Activated T-cell treated with anti-CD3 and anti-CD28 coated beads, Interleukin-2, amount 50 U/mL, for 24 hours (primary cell): ENCODE data around the gene PVR.
"Not testable (repeated sequence)": the region's sequence is repeated elsewhere in the genome, so short reads cannot be mapped to it uniquely, and the experiment has no call there.

Experiments used
- DNase-seq: peaks from one replicate; pipeline ENCODE4 v3.0.0-alpha.2; 2020
- H3K27ac Mint-ChIP-seq: 2 replicates; pipeline ENCODE4 v1.8.0; 2020; ENCODE audit warnings: mild to moderate bottlenecking, mixed read lengths
- H3K27me3 Mint-ChIP-seq: 2 replicates; pipeline ENCODE4 v1.8.0; 2020; ENCODE audit warnings: mixed read lengths
- H3K36me3 Mint-ChIP-seq: 2 replicates; pipeline ENCODE4 v1.8.0; 2020; ENCODE audit warnings: low read depth, mixed read lengths
- H3K4me1 Mint-ChIP-seq: 2 replicates; pipeline ENCODE4 v1.8.0; 2020; ENCODE audit warnings: low read depth, mixed read lengths
- H3K4me3 Mint-ChIP-seq: 2 replicates; pipeline ENCODE4 v1.8.0; 2020; ENCODE audit warnings: mild to moderate bottlenecking, moderate library complexity, mixed read lengths
- H3K9me3 Mint-ChIP-seq: 2 replicates; pipeline ENCODE4 v1.8.0; 2020; ENCODE audit warnings: mixed read lengths

Gene PVR

DNA sequence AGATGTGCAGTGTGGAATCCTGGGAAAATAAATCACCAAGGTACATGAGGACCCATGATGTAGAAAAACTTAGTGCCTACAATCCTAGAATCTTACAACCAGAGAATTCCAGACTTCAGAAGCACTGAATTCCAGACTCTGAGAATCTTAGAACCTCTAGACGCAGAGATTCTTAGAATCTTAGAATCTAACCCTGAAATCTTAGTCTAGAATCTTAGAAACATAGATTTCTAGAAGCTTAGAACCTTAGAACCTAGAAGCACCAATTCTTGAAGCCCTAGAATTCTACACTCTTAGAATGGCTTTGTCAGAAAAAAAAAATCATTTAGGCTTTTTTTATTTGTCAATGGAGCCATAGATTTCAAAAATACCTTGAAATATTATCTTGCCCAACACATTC, 61.3 kb downstream of the PVR start:
- H3K4me1 Mint-ChIP-seq = no peaks in the 10 kb centered on the region
- no peak overlapping the region for H3K4me3 Mint-ChIP-seq
- H3K9me3 Mint-ChIP-seq = no peaks in the 10 kb centered on the region
- no peak for DNase-seq
- H3K27me3 Mint-ChIP-seq = no peaks in the 10 kb centered on the region
- H3K27ac Mint-ChIP-seq = no peak overlapping the region
- no peaks in the 10 kb centered on the region for H3K36me3 Mint-ChIP-seq

DNA sequence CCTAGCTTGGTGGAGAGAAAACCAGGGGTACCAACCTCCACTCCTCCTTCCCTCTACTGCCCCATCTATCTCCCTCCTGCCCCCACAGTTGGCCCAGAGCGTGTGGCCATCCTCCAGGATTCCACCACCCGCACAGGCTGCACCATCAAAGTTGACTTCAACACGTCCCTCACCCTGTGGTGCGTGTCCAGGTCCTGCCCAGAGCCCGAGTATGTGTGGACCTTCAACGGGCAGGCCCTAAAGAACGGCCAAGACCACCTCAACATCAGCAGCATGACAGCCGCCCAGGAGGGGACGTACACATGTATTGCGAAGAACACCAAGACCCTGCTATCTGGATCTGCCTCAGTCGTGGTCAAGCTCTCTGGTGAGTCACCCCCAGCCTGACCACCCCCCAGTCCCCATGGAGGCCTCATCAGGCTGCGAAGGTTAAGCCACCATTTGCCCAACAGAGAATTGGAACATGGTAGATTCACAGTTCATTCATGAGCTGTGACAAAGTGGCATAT, 61.8 kb downstream of the PVR start:
- Mint-ChIP-seq H3K27me3 (no peaks in the 10 kb centered on the region), H3K36me3 (no peaks in the 10 kb centered on the region), H3K4me1 (no peaks in the 10 kb centered on the region), H3K4me3 (no peak overlapping the region), H3K9me3 (no peaks in the 10 kb centered on the region), H3K27ac (no peak overlapping the region)
- no peak for DNase-seq

DNA sequence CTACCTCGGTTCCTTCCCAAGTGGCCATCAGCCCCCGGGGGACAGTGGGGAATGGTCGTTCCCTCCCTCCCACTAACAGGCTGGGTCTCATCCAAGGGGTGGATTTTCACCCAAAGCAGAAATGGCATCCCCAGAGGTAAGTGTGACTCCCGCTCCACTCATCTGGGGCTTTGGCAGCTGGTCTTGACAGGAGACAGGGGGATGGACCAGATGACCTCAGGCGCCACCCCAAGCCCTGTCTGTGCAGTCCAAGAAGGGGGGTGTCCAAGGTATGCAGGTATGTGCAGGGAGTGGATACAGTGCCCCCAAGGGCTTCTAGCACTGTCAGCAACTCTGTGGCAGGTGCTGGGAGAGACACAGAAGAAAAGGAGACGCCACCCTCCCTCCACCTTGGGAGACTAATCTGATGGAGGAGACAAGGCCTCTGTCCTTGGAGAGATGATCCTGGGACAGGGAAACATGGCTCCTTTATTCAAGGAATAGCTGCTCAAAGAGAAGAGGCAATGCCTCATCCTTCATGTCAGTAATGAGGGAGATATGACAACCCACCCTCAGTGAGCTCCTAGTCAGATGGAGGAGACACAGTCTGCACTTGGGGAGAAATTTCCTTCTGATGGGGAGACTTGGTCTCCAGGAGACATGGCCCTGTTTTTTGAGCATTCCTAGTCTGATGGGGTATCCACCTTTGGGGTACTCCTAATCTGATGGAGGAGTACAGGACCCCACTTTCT, 63.0 kb downstream of the PVR start:
- no peak overlapping the region for H3K27ac Mint-ChIP-seq
- H3K36me3 Mint-ChIP-seq = no peaks in the 10 kb centered on the region
- H3K27me3 Mint-ChIP-seq = no peaks in the 10 kb centered on the region
- no peak overlapping the region for H3K4me3 Mint-ChIP-seq
- peaks cover 2% of the 10 kb centered on the region for H3K4me1 Mint-ChIP-seq
- no peaks in the 10 kb centered on the region for H3K9me3 Mint-ChIP-seq
- no peak for DNase-seq

DNA sequence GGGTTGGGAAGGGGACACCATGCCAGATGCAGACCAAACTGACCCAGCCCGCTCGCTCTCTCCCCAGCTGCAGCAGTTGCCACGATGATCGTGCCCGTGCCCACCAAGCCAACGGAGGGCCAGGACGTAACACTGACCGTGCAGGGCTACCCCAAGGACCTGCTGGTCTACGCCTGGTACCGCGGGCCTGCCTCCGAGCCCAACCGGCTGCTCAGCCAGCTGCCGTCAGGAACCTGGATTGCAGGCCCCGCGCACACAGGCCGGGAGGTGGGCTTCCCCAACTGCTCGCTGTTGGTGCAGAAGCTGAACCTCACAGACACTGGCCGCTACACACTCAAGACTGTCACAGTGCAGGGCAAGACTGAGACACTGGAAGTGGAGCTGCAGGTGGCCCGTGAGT, 64.1 kb downstream of the PVR start:
- H3K4me3 Mint-ChIP-seq = no peak overlapping the region
- DNase-seq = no peak
- no peaks in the 10 kb centered on the region for H3K27me3 Mint-ChIP-seq
- no peaks in the 10 kb centered on the region for H3K9me3 Mint-ChIP-seq
- peaks cover 2% of the 10 kb centered on the region for H3K4me1 Mint-ChIP-seq
- H3K36me3 Mint-ChIP-seq = no peaks in the 10 kb centered on the region
- no peak overlapping the region for H3K27ac Mint-ChIP-seq

DNA sequence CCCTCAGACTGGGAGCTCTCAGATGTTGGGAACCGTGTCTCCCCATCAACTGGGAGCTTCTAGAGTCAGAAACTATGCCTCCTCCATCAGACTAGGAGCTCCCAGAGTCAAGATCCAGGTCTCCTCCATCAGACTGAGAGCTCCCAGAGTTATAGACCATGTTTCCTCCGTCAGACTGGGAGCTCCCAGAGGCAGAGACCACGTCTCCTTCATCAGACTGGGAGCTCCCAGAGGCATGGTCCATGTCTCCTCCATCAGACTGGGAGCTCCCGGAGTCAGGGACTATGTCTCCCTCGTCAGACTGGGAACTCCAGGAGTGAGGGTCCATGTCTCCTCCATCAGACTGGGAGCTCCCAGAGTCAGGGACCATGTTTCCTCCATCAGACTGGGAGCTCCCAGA, 65.2 kb downstream of the PVR start:
- peaks cover 2% of the 10 kb centered on the region for H3K4me1 Mint-ChIP-seq
- no peak overlapping the region for H3K4me3 Mint-ChIP-seq
- H3K27me3 Mint-ChIP-seq = no peaks in the 10 kb centered on the region
- no peak for DNase-seq
- H3K27ac Mint-ChIP-seq = no peak overlapping the region
- no peaks in the 10 kb centered on the region for H3K9me3 Mint-ChIP-seq
- H3K36me3 Mint-ChIP-seq = no peaks in the 10 kb centered on the region

DNA sequence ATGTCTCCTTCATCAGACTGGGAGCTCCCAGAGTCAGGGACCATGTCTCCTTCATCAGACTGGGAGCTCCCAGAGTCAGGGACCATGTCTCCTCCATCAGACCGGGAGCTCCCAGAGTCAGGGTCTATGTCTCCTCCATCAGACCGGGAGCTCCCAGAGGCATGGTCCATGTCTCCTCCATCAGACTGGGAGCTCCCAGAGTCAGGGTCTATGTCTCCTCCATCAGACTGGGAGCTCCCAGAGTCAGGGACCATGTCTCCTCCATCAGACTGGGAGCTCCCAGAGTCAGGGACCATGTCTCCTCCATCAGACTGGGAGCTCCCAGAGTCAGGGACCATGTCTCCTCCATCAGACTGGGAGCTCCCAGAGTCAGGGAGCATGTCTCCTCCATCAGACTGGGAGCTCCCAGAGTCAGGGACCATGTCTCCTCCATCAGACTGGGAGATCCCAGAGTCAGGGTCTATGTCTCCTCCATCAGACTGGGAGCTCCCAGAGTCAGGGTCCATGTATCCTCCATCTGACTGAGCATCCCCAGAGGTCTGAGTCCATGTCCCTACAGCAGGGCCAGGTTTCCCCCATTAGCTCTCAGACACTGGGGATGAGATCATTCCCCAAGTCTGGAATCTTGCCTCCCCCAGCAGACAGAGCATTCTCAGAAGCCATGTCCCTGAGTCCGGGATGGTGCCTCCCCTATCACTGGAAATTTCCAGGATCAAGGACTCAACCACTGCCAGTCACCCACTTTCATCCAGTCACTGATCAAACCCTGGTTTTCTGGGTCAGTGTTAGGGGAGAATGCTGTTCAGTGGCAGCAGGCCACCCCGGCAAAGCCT, 65.9 kb downstream of the PVR start:
- H3K27ac Mint-ChIP-seq, H3K27me3 Mint-ChIP-seq, H3K9me3 Mint-ChIP-seq: not testable (repeated sequence)

DNA sequence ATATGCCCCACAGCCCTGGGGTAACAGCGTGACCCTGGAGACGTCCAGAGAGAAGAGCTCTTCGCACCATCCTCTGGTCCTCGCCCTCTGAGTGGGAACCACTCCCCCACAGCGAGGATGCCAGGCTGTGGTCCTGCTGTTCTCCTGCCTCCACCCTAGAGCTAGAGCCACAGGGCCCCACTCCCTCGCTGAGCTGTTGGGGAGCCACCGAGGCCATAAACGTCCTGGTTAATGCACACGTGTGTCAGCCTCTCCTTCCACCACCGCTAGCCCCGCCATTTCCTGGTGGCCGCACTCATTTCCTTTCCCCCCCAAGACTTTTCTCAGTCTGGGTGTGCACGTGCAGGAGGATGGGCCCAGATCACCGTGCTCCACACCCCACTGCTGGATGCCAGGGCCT, 66.8 kb downstream of the PVR start:
- Mint-ChIP-seq H3K4me1 (peaks cover 2% of the 10 kb centered on the region), H3K36me3 (no peaks in the 10 kb centered on the region), H3K9me3 (peaks cover 12% of the 10 kb centered on the region), H3K27ac (peak overlapping the region; percentile 18), H3K27me3 (no peaks in the 10 kb centered on the region), H3K4me3 (no peak overlapping the region)
- no peak for DNase-seq

More for the DNA sequence above, 65.9 kb downstream of the PVR start:
- H3K4me3 Mint-ChIP-seq, H3K36me3 Mint-ChIP-seq, H3K4me1 Mint-ChIP-seq, DNase-seq: not testable (repeated sequence)

DNA sequence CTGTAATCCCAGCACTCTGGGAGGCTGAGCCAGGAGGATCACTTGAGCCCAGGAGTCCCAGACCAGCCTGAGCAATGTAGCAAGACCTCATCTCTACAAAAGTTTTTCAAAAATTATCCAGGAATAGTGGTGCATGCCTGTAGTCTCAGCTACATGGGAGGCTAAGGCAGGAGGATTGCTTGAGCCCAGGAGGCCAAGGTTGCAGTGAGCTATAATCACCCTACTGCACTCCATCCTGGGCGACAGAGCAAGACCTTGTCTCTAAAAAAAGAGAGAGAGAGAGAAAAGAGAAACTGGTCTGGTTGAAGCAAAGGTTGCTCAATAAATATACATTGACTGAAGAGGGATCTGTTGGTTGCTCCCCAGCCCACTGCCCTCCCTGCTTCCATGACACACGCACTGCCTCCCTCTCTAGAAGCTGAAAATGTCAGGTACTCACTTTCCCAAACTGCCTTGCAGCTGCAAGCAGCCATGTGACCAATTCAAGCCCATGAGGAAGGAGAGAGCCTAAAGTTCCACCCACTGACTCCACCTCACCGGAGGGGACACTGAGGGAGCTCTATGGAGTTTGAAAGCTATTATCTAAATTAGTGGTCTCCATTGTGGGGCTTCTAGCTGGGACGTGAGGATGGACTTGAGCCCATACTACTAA, 69.3 kb downstream of the PVR start:
- Mint-ChIP-seq H3K4me3 (no peak overlapping the region), H3K4me1 (peaks cover 2% of the 10 kb centered on the region), H3K27ac (no peak overlapping the region), H3K36me3 (no peaks in the 10 kb centered on the region), H3K9me3 (peaks cover 18% of the 10 kb centered on the region), H3K27me3 (no peaks in the 10 kb centered on the region)
- DNase-seq = no peak
